Measurements from ENCODE around the gene SLC25A14. TPM values are rescaled to one million over a fixed set of nuclear protein-coding genes. Genes with fewer than 3 reads are reported as not detected.

Gene SLC25A14
- total and polyA plus RNA-seq, 2 donors, result 11.9 to 23.7 TPM

- peak within 1 kb of the TSS; percentile 65 to 72 for H3K27ac ChIP-seq (ENCODE audit: low read depth in 1 of 2, low read length in 1 of 2)
- DNase-seq (ENCODE audit: low read depth in 6 of 9, low spot score in 9 of 9), result peak; percentile 19 to 78 (median 51)
- H3K4me1 ChIP-seq (ENCODE audit: control insufficient read depth in 2 of 2, insufficient read depth in 2 of 2, low read length in 2 of 2), result peaks cover 0 to 6% of the 10 kb centered on the region in 2 donors
These were observed 61.9 kb downstream of the SLC25A14 start, which contains the start of gene RBMX2 for GRCh38 chrX:130401415-130402207. RBMX2 (plus strand) TSS chrX:130401987; CDS start chrX:130402033, 46 bp downstream.

GRCh38 chrX:130402208-130402684 is 62.5 kb downstream of the SLC25A14 start:
- WGBS, result 3% methylated on average over 13 of the region's 13 CpGs
- H3K4me1 ChIP-seq (ENCODE audit: control insufficient read depth in 2 of 2, insufficient read depth in 2 of 2, low read length in 2 of 2), result peaks cover 0 to 6% of the 10 kb centered on the region in 2 donors
- no peak for DNase-seq (ENCODE audit: low read depth in 6 of 9, low spot score in 9 of 9)
- peak overlapping the region; percentile 73 to 78 for H3K4me3 ChIP-seq (ENCODE audit: low read length in 2 of 2)
- H3K27me3 ChIP-seq (ENCODE audit: control insufficient read depth in 2 of 2, insufficient read depth in 1 of 2, low read length in 1 of 2), result no peaks in the 10 kb centered on the region
- H3K9me3 ChIP-seq (ENCODE audit: control insufficient read depth in 2 of 2, insufficient read depth in 1 of 2, low read length in 1 of 2), result no peaks in the 10 kb centered on the region
- H3K36me3 ChIP-seq (ENCODE audit: control insufficient read depth in 2 of 2, insufficient read depth in 2 of 2, low read length in 1 of 2), result peaks cover 12 to 13% of the 10 kb centered on the region in 2 donors
- peak overlapping the region in 1 of 2 donors; percentile 1 for H3K27ac ChIP-seq (ENCODE audit: low read depth in 1 of 2, low read length in 1 of 2)

More at GRCh38 chrX:130401415-130402207, 61.9 kb downstream of the SLC25A14 start, which contains the start of gene RBMX2:
- 1% methylated on average over 42 of the region's 47 CpGs for WGBS
- Histone ChIP-seq H3K36me3 (ENCODE audit: control insufficient read depth in 2 of 2, insufficient read depth in 2 of 2, low read length in 1 of 2) (peaks cover 12 to 13% of the 10 kb centered on the region in 2 donors), H3K4me3 (ENCODE audit: low read length in 2 of 2) (peak within 1 kb of the TSS; percentile 73 to 78), H3K9me3 (ENCODE audit: control insufficient read depth in 2 of 2, insufficient read depth in 1 of 2, low read length in 1 of 2) (no peaks in the 10 kb centered on the region), H3K27me3 (ENCODE audit: control insufficient read depth in 2 of 2, insufficient read depth in 1 of 2, low read length in 1 of 2) (no peaks in the 10 kb centered on the region)

GRCh38 chrX:130413415-130413814 is 73.7 kb downstream of the SLC25A14 start:
- DNase-seq (ENCODE audit: low read depth in 6 of 9, low spot score in 9 of 9), result no peak
- H3K9me3 ChIP-seq (ENCODE audit: control insufficient read depth in 2 of 2, insufficient read depth in 1 of 2, low read length in 1 of 2), result no peaks in the 10 kb centered on the region
- 96% methylated on average over 2 of the region's 2 CpGs for WGBS
- no peak overlapping the region for H3K27ac ChIP-seq (ENCODE audit: low read depth in 1 of 2, low read length in 1 of 2)
- peaks cover 0 to 29% of the 10 kb centered on the region in 2 donors for H3K4me1 ChIP-seq (ENCODE audit: control insufficient read depth in 2 of 2, insufficient read depth in 2 of 2, low read length in 2 of 2)
- no peaks in the 10 kb centered on the region for H3K27me3 ChIP-seq (ENCODE audit: control insufficient read depth in 2 of 2, insufficient read depth in 1 of 2, low read length in 1 of 2)
- H3K4me3 ChIP-seq (ENCODE audit: low read length in 2 of 2), result no peak overlapping the region
- H3K36me3 ChIP-seq (ENCODE audit: control insufficient read depth in 2 of 2, insufficient read depth in 2 of 2, low read length in 1 of 2), result peaks cover 22 to 35% of the 10 kb centered on the region in 2 donors

- peaks cover 15 to 28% of the 10 kb centered on the region in 2 donors for H3K36me3 ChIP-seq (ENCODE audit: control insufficient read depth in 2 of 2, insufficient read depth in 2 of 2, low read length in 1 of 2)
- H3K4me1 ChIP-seq (ENCODE audit: control insufficient read depth in 2 of 2, insufficient read depth in 2 of 2, low read length in 2 of 2), result peaks cover 0 to 29% of the 10 kb centered on the region in 2 donors
- no peak overlapping the region for H3K4me3 ChIP-seq (ENCODE audit: low read length in 2 of 2)
- H3K27ac ChIP-seq (ENCODE audit: low read depth in 1 of 2, low read length in 1 of 2), result no peak overlapping the region
- no peak for DNase-seq (ENCODE audit: low read depth in 6 of 9, low spot score in 9 of 9)
- WGBS, result 98% methylated on average over 5 of the region's 5 CpGs
- no peaks in the 10 kb centered on the region for H3K9me3 ChIP-seq (ENCODE audit: control insufficient read depth in 2 of 2, insufficient read depth in 1 of 2, low read length in 1 of 2)
- H3K27me3 ChIP-seq (ENCODE audit: control insufficient read depth in 2 of 2, insufficient read depth in 1 of 2, low read length in 1 of 2), result no peaks in the 10 kb centered on the region
These were observed 75.1 kb downstream of the SLC25A14 start for GRCh38 chrX:130414800-130415199.

- H3K4me3 ChIP-seq (ENCODE audit: low read length in 2 of 2), result no peak overlapping the region
- peaks cover 12 to 26% of the 10 kb centered on the region in 2 donors for H3K36me3 ChIP-seq (ENCODE audit: control insufficient read depth in 2 of 2, insufficient read depth in 2 of 2, low read length in 1 of 2)
- 85% methylated on average over 7 of the region's 7 CpGs for WGBS
- peaks cover 0 to 29% of the 10 kb centered on the region in 2 donors for H3K4me1 ChIP-seq (ENCODE audit: control insufficient read depth in 2 of 2, insufficient read depth in 2 of 2, low read length in 2 of 2)
- peak in 1 of 9 donors; percentile 47 for DNase-seq (ENCODE audit: low read depth in 6 of 9, low spot score in 9 of 9)
- peak overlapping the region in 1 of 2 donors; percentile 12 for H3K27ac ChIP-seq (ENCODE audit: low read depth in 1 of 2, low read length in 1 of 2)
- no peaks in the 10 kb centered on the region for H3K27me3 ChIP-seq (ENCODE audit: control insufficient read depth in 2 of 2, insufficient read depth in 1 of 2, low read length in 1 of 2)
- H3K9me3 ChIP-seq (ENCODE audit: control insufficient read depth in 2 of 2, insufficient read depth in 1 of 2, low read length in 1 of 2), result no peaks in the 10 kb centered on the region
These were observed 75.5 kb downstream of the SLC25A14 start for GRCh38 chrX:130415201-130415600.

GRCh38 chrX:130416785-130417184 is 77.1 kb downstream of the SLC25A14 start:
- 81% methylated on average over 4 of the region's 4 CpGs for WGBS
- H3K4me1 ChIP-seq (ENCODE audit: control insufficient read depth in 2 of 2, insufficient read depth in 2 of 2, low read length in 2 of 2), result peaks cover 0 to 29% of the 10 kb centered on the region in 2 donors
- peaks cover 12 to 18% of the 10 kb centered on the region in 2 donors for H3K36me3 ChIP-seq (ENCODE audit: control insufficient read depth in 2 of 2, insufficient read depth in 2 of 2, low read length in 1 of 2)
- DNase-seq (ENCODE audit: low read depth in 6 of 9, low spot score in 9 of 9), result peak in 1 of 9 donors; percentile 35
- peak overlapping the region in 1 of 2 donors; percentile 32 for H3K27ac ChIP-seq (ENCODE audit: low read depth in 1 of 2, low read length in 1 of 2)
- H3K9me3 ChIP-seq (ENCODE audit: control insufficient read depth in 2 of 2, insufficient read depth in 1 of 2, low read length in 1 of 2), result no peaks in the 10 kb centered on the region
- H3K27me3 ChIP-seq (ENCODE audit: control insufficient read depth in 2 of 2, insufficient read depth in 1 of 2, low read length in 1 of 2), result no peaks in the 10 kb centered on the region
- no peak overlapping the region for H3K4me3 ChIP-seq (ENCODE audit: low read length in 2 of 2)

- no peaks in the 10 kb centered on the region for H3K9me3 ChIP-seq (ENCODE audit: control insufficient read depth in 2 of 2, insufficient read depth in 1 of 2, low read length in 1 of 2)
- no peak overlapping the region for H3K27ac ChIP-seq (ENCODE audit: low read depth in 1 of 2, low read length in 1 of 2)
- WGBS, result 95% methylated on average over 2 of the region's 2 CpGs
- H3K27me3 ChIP-seq (ENCODE audit: control insufficient read depth in 2 of 2, insufficient read depth in 1 of 2, low read length in 1 of 2), result no peaks in the 10 kb centered on the region
- H3K36me3 ChIP-seq (ENCODE audit: control insufficient read depth in 2 of 2, insufficient read depth in 2 of 2, low read length in 1 of 2), result peaks cover 8 to 12% of the 10 kb centered on the region in 2 donors
- peaks cover 0 to 29% of the 10 kb centered on the region in 2 donors for H3K4me1 ChIP-seq (ENCODE audit: control insufficient read depth in 2 of 2, insufficient read depth in 2 of 2, low read length in 2 of 2)
- DNase-seq (ENCODE audit: low read depth in 6 of 9, low spot score in 9 of 9), result no peak
- no peak overlapping the region for H3K4me3 ChIP-seq (ENCODE audit: low read length in 2 of 2)
These were observed 78.3 kb downstream of the SLC25A14 start for GRCh38 chrX:130418066-130418465.

- H3K36me3 ChIP-seq (ENCODE audit: control insufficient read depth in 2 of 2, insufficient read depth in 2 of 2, low read length in 1 of 2), result peaks cover 8 to 10% of the 10 kb centered on the region in 2 donors
- H3K27me3 ChIP-seq (ENCODE audit: control insufficient read depth in 2 of 2, insufficient read depth in 1 of 2, low read length in 1 of 2), result no peaks in the 10 kb centered on the region
- H3K27ac ChIP-seq (ENCODE audit: low read depth in 1 of 2, low read length in 1 of 2), result no peak overlapping the region
- 92% methylated on average over 4 of the region's 4 CpGs for WGBS
- peaks cover 0 to 29% of the 10 kb centered on the region in 2 donors for H3K4me1 ChIP-seq (ENCODE audit: control insufficient read depth in 2 of 2, insufficient read depth in 2 of 2, low read length in 2 of 2)
- DNase-seq (ENCODE audit: low read depth in 6 of 9, low spot score in 9 of 9), result no peak
- H3K9me3 ChIP-seq (ENCODE audit: control insufficient read depth in 2 of 2, insufficient read depth in 1 of 2, low read length in 1 of 2), result no peaks in the 10 kb centered on the region
- no peak overlapping the region for H3K4me3 ChIP-seq (ENCODE audit: low read length in 2 of 2)
These were observed 79.0 kb downstream of the SLC25A14 start for GRCh38 chrX:130418740-130419139.

GRCh38 chrX:130419263-130419662 is 79.5 kb downstream of the SLC25A14 start:
- no peak for DNase-seq (ENCODE audit: low read depth in 6 of 9, low spot score in 9 of 9)

More at GRCh38 chrX:130419263-130419662, 79.5 kb downstream of the SLC25A14 start:
- Histone ChIP-seq H3K27me3 (ENCODE audit: control insufficient read depth in 2 of 2, insufficient read depth in 1 of 2, low read length in 1 of 2) (no peaks in the 10 kb centered on the region), H3K4me1 (ENCODE audit: control insufficient read depth in 2 of 2, insufficient read depth in 2 of 2, low read length in 2 of 2) (peaks cover 0 to 29% of the 10 kb centered on the region in 2 donors), H3K36me3 (ENCODE audit: control insufficient read depth in 2 of 2, insufficient read depth in 2 of 2, low read length in 1 of 2) (peaks cover 5 to 6% of the 10 kb centered on the region in 2 donors), H3K27ac (ENCODE audit: low read depth in 1 of 2, low read length in 1 of 2) (no peak overlapping the region), H3K4me3 (ENCODE audit: low read length in 2 of 2) (no peak overlapping the region), H3K9me3 (ENCODE audit: control insufficient read depth in 2 of 2, insufficient read depth in 1 of 2, low read length in 1 of 2) (no peaks in the 10 kb centered on the region)
- WGBS, result 90% methylated on average over 2 of the region's 2 CpGs

Measured in thymus (tissue), 11 donors.